Peyer's patch (tissue), 4 donors: Measurements from ENCODE around the gene MCM8. TPM values are rescaled to one million over a fixed set of nuclear protein-coding genes. Genes with fewer than 3 reads are reported as not detected.
A peak's percentile ranks its signal among the peaks of the same experiment; 100 is the strongest.

Experiments used
- DNase-seq, 3 donors: peaks; one replicate each; pipeline ENCODE4 v3.0.0-alpha.2; 2017 to 2019
- H3K27ac ChIP-seq, 4 donors: fragments of 200-600 bp; sonication (generic); one replicate each; pipeline ENCODE4 v1.5.1; 2016 to 2019
- H3K27me3 ChIP-seq, 2 donors: fragments of 200-600 bp; sonication (generic); one replicate each; pipeline ENCODE4 v1.5.1; 2019
- H3K36me3 ChIP-seq, 3 donors: fragments of 200-600 bp; sonication (generic); one replicate each; pipeline ENCODE4 v1.5.1; 2016 to 2019
- H3K4me1 ChIP-seq, 4 donors: fragments of 200-600 bp; sonication (generic); one replicate each; pipeline ENCODE4 v1.5.1; 2016 to 2019
- H3K4me3 ChIP-seq, 4 donors: fragments of 200-600 bp; sonication (generic); 1 replicate in 3 of 4; 2 replicates in 1 of 4; pipeline ENCODE4 v1.5.1; 2016 to 2019; ENCODE audit warnings: mild to moderate bottlenecking in 1 of 4
- H3K9me3 ChIP-seq, 4 donors: fragments of 200-600 bp; sonication (generic); one replicate each; pipeline ENCODE4 v1.5.1; 2016 to 2019; ENCODE audit warnings: mild to moderate bottlenecking in 1 of 4
- POLR2A ChIP-seq, 2 donors: fragments of 450-650 bp; IDR thresholded peaks; one replicate each; pipeline ENCODE4 v1.5.1; 2017; ENCODE audit warnings: antibody characterized with exemption in 2 of 2, mild to moderate bottlenecking in 2 of 2, moderate library complexity in 2 of 2
- total RNA-seq, 4 donors: library from RNA; depleted of rRNA; stranded (reverse); fragments of >200 nt; gene quantifications; one replicate each; pipeline ENCODE4 v1.1.0, GENCODE V29; 2016
- TF ChIP-seq, protein P1 (sequence below), 6 experiments: fragments of 450-650 bp in 4 of 6; fragments of 200-600 bp in 2 of 6; sonication (generic) in 1 of 6; IDR thresholded peaks; one replicate each; pipeline ENCODE4 v1.5.1; 2017 to 2019; ENCODE audit warnings: antibody characterized with exemption in 6 of 6, mild to moderate bottlenecking in 3 of 6, moderate library complexity in 1 of 6

Gene MCM8
- total RNA-seq, 4 donors from 2014 or later: 5.8 to 25.6 (median 6.2) TPM

- TF ChIP-seq, protein P1, sequence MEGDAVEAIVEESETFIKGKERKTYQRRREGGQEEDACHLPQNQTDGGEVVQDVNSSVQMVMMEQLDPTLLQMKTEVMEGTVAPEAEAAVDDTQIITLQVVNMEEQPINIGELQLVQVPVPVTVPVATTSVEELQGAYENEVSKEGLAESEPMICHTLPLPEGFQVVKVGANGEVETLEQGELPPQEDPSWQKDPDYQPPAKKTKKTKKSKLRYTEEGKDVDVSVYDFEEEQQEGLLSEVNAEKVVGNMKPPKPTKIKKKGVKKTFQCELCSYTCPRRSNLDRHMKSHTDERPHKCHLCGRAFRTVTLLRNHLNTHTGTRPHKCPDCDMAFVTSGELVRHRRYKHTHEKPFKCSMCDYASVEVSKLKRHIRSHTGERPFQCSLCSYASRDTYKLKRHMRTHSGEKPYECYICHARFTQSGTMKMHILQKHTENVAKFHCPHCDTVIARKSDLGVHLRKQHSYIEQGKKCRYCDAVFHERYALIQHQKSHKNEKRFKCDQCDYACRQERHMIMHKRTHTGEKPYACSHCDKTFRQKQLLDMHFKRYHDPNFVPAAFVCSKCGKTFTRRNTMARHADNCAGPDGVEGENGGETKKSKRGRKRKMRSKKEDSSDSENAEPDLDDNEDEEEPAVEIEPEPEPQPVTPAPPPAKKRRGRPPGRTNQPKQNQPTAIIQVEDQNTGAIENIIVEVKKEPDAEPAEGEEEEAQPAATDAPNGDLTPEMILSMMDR (IDR thresholded peaks at IDR 0.05): no peak
- TF ChIP-seq POLR2A (IDR thresholded peaks at IDR 0.05): no peak
- no peaks in the 10 kb centered on the region for H3K9me3 ChIP-seq
- no peak overlapping the region for H3K4me3 ChIP-seq
- no peak overlapping the region for H3K27ac ChIP-seq
- peaks cover 0 to 4% (median 0%) of the 10 kb centered on the region in 4 donors for H3K4me1 ChIP-seq
- no peak for DNase-seq
- H3K27me3 ChIP-seq: no peaks in the 10 kb centered on the region
- H3K36me3 ChIP-seq: peaks cover 0 to 20% (median 0%) of the 10 kb centered on the region in 3 donors
Measured at GRCh38 chr20:5969940-5970339, 19.5 kb downstream of the MCM8 start.

DNA sequence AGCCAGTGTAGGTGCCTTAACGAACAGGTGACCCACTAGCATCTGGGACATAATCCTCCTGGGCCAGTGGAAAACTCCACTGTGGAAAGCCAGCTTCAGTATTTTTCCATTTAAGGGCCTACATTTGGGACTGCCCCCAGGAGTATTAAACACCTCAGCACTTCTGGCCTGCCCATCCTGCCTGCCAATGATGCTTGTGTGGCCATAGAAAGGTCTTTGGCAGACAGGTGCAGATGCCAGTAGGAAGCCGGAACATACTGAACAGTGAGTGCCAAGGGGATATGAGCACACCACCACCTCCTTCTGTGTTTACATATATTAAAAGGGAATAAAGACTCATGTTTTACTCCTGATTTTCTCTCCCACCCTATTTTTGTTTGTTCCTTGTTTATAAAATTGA lies 19.9 kb downstream of the MCM8 start:
- Histone ChIP-seq H3K4me3 (no peak overlapping the region), H3K27me3 (no peaks in the 10 kb centered on the region), H3K36me3 (peaks cover 0 to 17% (median 0%) of the 10 kb centered on the region in 3 donors), H3K27ac (no peak overlapping the region), H3K9me3 (no peaks in the 10 kb centered on the region), H3K4me1 (peaks cover 0 to 4% (median 0%) of the 10 kb centered on the region in 4 donors)
- DNase-seq: no peak
- TF ChIP-seq POLR2A (IDR thresholded peaks at IDR 0.05): no peak
- TF ChIP-seq, protein P1 (IDR thresholded peaks at IDR 0.05): no peak

- peaks cover 0 to 16% (median 0%) of the 10 kb centered on the region in 3 donors for H3K36me3 ChIP-seq
- H3K27ac ChIP-seq: no peak overlapping the region
- no peaks in the 10 kb centered on the region for H3K27me3 ChIP-seq
- no peak for DNase-seq
- H3K4me3 ChIP-seq: no peak overlapping the region
- no peaks in the 10 kb centered on the region for H3K9me3 ChIP-seq
- TF ChIP-seq, protein P1 (IDR thresholded peaks at IDR 0.05): no peak
- TF ChIP-seq POLR2A (IDR thresholded peaks at IDR 0.05): no peak
- peaks cover 0 to 4% (median 0%) of the 10 kb centered on the region in 4 donors for H3K4me1 ChIP-seq
Measured at GRCh38 chr20:5971203-5971602, 20.8 kb downstream of the MCM8 start.

DNA sequence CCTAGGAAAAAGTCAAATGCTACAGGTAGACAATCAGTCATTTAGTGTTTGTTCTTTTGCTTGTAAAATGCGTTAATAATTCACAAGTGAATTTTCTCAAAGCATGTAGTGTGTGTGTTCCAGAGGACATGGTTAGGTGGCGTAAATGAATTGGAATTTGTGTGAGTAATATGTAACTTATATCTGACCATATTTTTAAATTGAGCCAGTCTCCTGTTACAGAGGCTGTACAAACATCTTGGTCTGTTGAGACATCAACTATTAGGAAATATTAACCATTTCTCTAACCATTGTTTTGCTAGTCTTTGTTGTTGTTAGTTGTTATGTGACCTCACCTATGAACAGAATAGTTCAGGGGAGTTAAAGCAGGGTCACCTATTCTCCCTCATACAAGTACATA lies 22.7 kb downstream of the MCM8 start:
- no peak for DNase-seq
- Histone ChIP-seq H3K27me3 (no peaks in the 10 kb centered on the region), H3K27ac (peak overlapping the region in 3 of 4 donors; percentile 23 to 74 (median 28))

GRCh38 chr20:5973971-5974370 lies 23.5 kb downstream of the MCM8 start:
- Histone ChIP-seq H3K27ac (peak overlapping the region in 2 of 4 donors; percentile 28 to 74), H3K36me3 (peaks cover 0 to 15% (median 0%) of the 10 kb centered on the region in 3 donors), H3K27me3 (no peaks in the 10 kb centered on the region), H3K9me3 (no peaks in the 10 kb centered on the region), H3K4me1 (peaks cover 0 to 4% (median 0%) of the 10 kb centered on the region in 4 donors), H3K4me3 (no peak overlapping the region)
- no peak for DNase-seq
- TF ChIP-seq, protein P1 (IDR thresholded peaks at IDR 0.05): no peak
- no peak for TF ChIP-seq POLR2A (IDR thresholded peaks at IDR 0.05)

More for the DNA sequence above, 22.7 kb downstream of the MCM8 start:
- Histone ChIP-seq H3K36me3 (peaks cover 0 to 10% (median 0%) of the 10 kb centered on the region in 3 donors), H3K9me3 (no peaks in the 10 kb centered on the region), H3K4me3 (no peak overlapping the region), H3K4me1 (peaks cover 0 to 4% (median 0%) of the 10 kb centered on the region in 4 donors)
- TF ChIP-seq, protein P1 (IDR thresholded peaks at IDR 0.05): no peak
- TF ChIP-seq POLR2A (IDR thresholded peaks at IDR 0.05): no peak
